Ishikawa (cell line): ENCODE results near the gene HMGN3.
A peak's percentile ranks its signal among the peaks of the same experiment; 100 is the strongest.

Source experiments
- CEBPB ChIP-seq: IDR thresholded peaks from 2 replicates; pipeline ENCODE4 v1.6.1; 2012
- CREB1 ChIP-seq: IDR thresholded peaks from 2 replicates; pipeline ENCODE4 v1.6.1; 2012; ENCODE audit warnings: low read depth
- EGR1 ChIP-seq: IDR thresholded peaks from 2 replicates; pipeline ENCODE4 v1.6.1; 2012
- EP300 ChIP-seq: IDR thresholded peaks from 2 replicates; pipeline ENCODE4 v1.6.1; 2012; ENCODE audit warnings: borderline replicate concordance
- FOXM1 ChIP-seq: IDR thresholded peaks from 2 replicates; pipeline ENCODE4 v1.6.1; 2012; ENCODE audit warnings: low read depth, borderline replicate concordance
- MAX ChIP-seq: IDR thresholded peaks from 2 replicates; pipeline ENCODE4 v1.6.1; 2012
- NFIC ChIP-seq: IDR thresholded peaks from 2 replicates; pipeline ENCODE4 v1.6.1; 2012
- RAD21 ChIP-seq: IDR thresholded peaks from 2 replicates; pipeline ENCODE4 v1.6.1; 2012; ENCODE audit warnings: low read depth
- REST ChIP-seq: IDR thresholded peaks from 2 replicates; pipeline ENCODE4 v1.6.1; 2012; ENCODE audit warnings: low read depth, mild to moderate bottlenecking
- TAF1 ChIP-seq: IDR thresholded peaks from 2 replicates; pipeline ENCODE4 v1.6.1; 2012; ENCODE audit warnings: low read depth, mild to moderate bottlenecking
- TCF12 ChIP-seq: IDR thresholded peaks from 2 replicates; pipeline ENCODE4 v1.6.1; 2012; ENCODE audit warnings: low read depth
- TEAD4 ChIP-seq: IDR thresholded peaks from 2 replicates; pipeline ENCODE4 v1.6.1; 2012
- USF1 ChIP-seq: IDR thresholded peaks from 2 replicates; pipeline ENCODE4 v1.6.1; 2012
- YY1 ChIP-seq: IDR thresholded peaks from 2 replicates; pipeline ENCODE4 v1.6.1; 2012; ENCODE audit warnings: low read depth
- ZBTB7A ChIP-seq: IDR thresholded peaks from 2 replicates; pipeline ENCODE4 v1.6.1; 2012; ENCODE audit warnings: low read depth

The HMGN3 gene

GRCh38 chr6:79184641-79185040 lies 49.8 kb downstream of the HMGN3 start:
- TF ChIP-seq TCF12 (no peak), MAX (no peak), CEBPB (no peak), EGR1 (no peak), TEAD4 (no peak), REST (no peak), TAF1 (no peak), YY1 (no peak), NFIC (no peak), USF1 (no peak), CREB1 (no peak), ZBTB7A (no peak)

- TF ChIP-seq ZBTB7A = no peak
Observed at GRCh38 chr6:79184086-79184485, 50.4 kb downstream of the HMGN3 start.

- no peak for TF ChIP-seq MAX
- 0 out of 2 replicates have a peak, but pooled peaks have one; percentile 41 for TF ChIP-seq CEBPB
Observed at GRCh38 chr6:79180052-79180451, 54.4 kb downstream of the HMGN3 start.

- no peak for TF ChIP-seq REST
- no peak for TF ChIP-seq YY1
Observed at GRCh38 chr6:79173378-79173777, 61.1 kb downstream of the HMGN3 start.

- TF ChIP-seq USF1 (no peak), TEAD4 (peak; percentile 70), CEBPB (no peak), TAF1 (no peak), YY1 (no peak), FOXM1 (no peak), ZBTB7A (no peak), NFIC (peak; percentile 84), REST (no peak), EGR1 (no peak), MAX (no peak), CREB1 (no peak), RAD21 (no peak), EP300 (0 out of 2 replicates have a peak, but pooled peaks have one; percentile 14), TCF12 (no peak)
Observed at GRCh38 chr6:79170959-79171358, 63.5 kb downstream of the HMGN3 start.

GRCh38 chr6:79170431-79170830 lies 64.1 kb downstream of the HMGN3 start:
- TF ChIP-seq EP300 (no peak), TEAD4 (0 out of 2 replicates have a peak, but pooled peaks have one; percentile 34)
